PC-3 (cell line): ENCODE data around the gene KRTAP10-4. TPM values are rescaled to one million over a fixed set of nuclear protein-coding genes. Genes with fewer than 3 reads are reported as not detected.

Experiments used
- ATAC-seq: fragments of 200-7000 bp; cut with Tn5 transposase; 2 replicates; pipeline ENCODE4 v1.9.1; 2020; ENCODE audit warnings: mild to moderate bottlenecking, moderate library complexity
- BruUV-seq: library from RNA; stranded (reverse); fragments of 400-500 nt; replicated peaks from 2 replicates; lab custom pipeline; 2021; lab: Mats Ljungman, UMichigan
- CTCF ChIA-PET: fragments of 300-600 bp; sonication (Branson Sonifier 250); formaldehyde crosslinking; loops from one replicate; lab custom pipeline; 2022; ENCODE audit warnings: antibody characterized with exemption; lab: Charles Lee
- POLR2A ChIA-PET: fragments of 300-600 bp; sonication (Branson Sonifier 250); formaldehyde crosslinking; loops from one replicate; lab custom pipeline; 2022; ENCODE audit warnings: antibody characterized with exemption; ENCODE audit not compliant: unreplicated experiment; lab: Charles Lee
- DNase-seq: peaks from one replicate; pipeline ENCODE4 v3.0.0-alpha.2; 2015
- H2AFZ ChIP-seq: fragments of 300-600 bp; sonication (generic); 2 replicates; pipeline ENCODE4 v1.6.0; 2016; ENCODE audit warnings: antibody characterized with exemption, low read length
- H3F3A ChIP-seq: fragments of 300-600 bp; sonication (generic); one replicate; pipeline ENCODE4 v1.6.0; 2017; ENCODE audit warnings: antibody characterized with exemption, low read length, control low read depth, mild to moderate bottlenecking; ENCODE audit not compliant: unreplicated experiment
- H3K27ac ChIP-seq: fragments of 300-600 bp; sonication (generic); 2 replicates; pipeline ENCODE4 v1.5.1; 2016; ENCODE audit warnings: mild to moderate bottlenecking, low read length
- H3K27me3 ChIP-seq: fragments of 300-600 bp; sonication (generic); 2 replicates; pipeline ENCODE4 v1.6.1; 2016; ENCODE audit warnings: low read length, mixed read lengths
- H3K36me3 ChIP-seq: fragments of 300-600 bp; sonication (generic); 2 replicates; pipeline ENCODE4 v1.6.1; 2016; ENCODE audit warnings: low read depth, mixed run types, low read length, mixed read lengths
- H3K4me1 ChIP-seq: fragments of 300-600 bp; sonication (generic); 2 replicates; pipeline ENCODE4 v1.5.1; 2016; ENCODE audit warnings: low read length; ENCODE audit not compliant: insufficient read depth
- H3K4me2 ChIP-seq: fragments of 300-600 bp; sonication (generic); 2 replicates; pipeline ENCODE4 v1.6.0; 2016; ENCODE audit warnings: low read length
- H3K4me3 ChIP-seq: fragments of 300-600 bp; sonication (generic); 2 replicates; pipeline ENCODE4 v1.5.1; 2016; ENCODE audit warnings: mild to moderate bottlenecking, low read length, mixed read lengths
- H3K79me2 ChIP-seq: fragments of 300-600 bp; sonication (generic); 2 replicates; pipeline ENCODE4 v1.6.1; 2017; ENCODE audit warnings: low read length, mixed read lengths
- H3K9ac ChIP-seq: fragments of 300-600 bp; sonication (generic); 2 replicates; pipeline ENCODE4 v1.6.0; 2016; ENCODE audit warnings: mild to moderate bottlenecking, low read length
- H3K9me2 ChIP-seq: fragments of 300-600 bp; sonication (generic); replicated peaks from 2 replicates; pipeline ENCODE4 v1.6.1; 2016; ENCODE audit warnings: mixed run types, low read length, mixed read lengths
- H3K9me3 ChIP-seq: fragments of 300-600 bp; sonication (generic); 2 replicates; pipeline ENCODE4 v1.6.1; 2016; ENCODE audit warnings: low read length, mixed read lengths
- H4K20me1 ChIP-seq: fragments of 300-600 bp; sonication (generic); 2 replicates; pipeline ENCODE4 v1.6.1; 2016; ENCODE audit warnings: low read length, mixed read lengths
- CTCF ChIP-seq: fragments of 300-600 bp; sonication (generic); conservative IDR thresholded peaks from 2 replicates; pipeline ENCODE4 v1.5.1; 2017; ENCODE audit warnings: antibody characterized with exemption, low read depth, mild to moderate bottlenecking, low read length
- EZH2 ChIP-seq: fragments of 300-600 bp; sonication (generic); IDR thresholded peaks from one replicate; pipeline ENCODE4 v1.6.1; 2017; ENCODE audit warnings: antibody characterized with exemption, mild to moderate bottlenecking, low read length; ENCODE audit not compliant: unreplicated experiment
- EZH2phosphoT487 ChIP-seq: fragments of 300-600 bp; sonication (generic); IDR thresholded peaks from 2 replicates; pipeline ENCODE4 v1.6.1; 2018; ENCODE audit warnings: mild to moderate bottlenecking, antibody characterized with exemption, low read length, borderline replicate concordance
- intact Hi-C: fragments of 100-400 bp; cut with micrococcal nuclease; formaldehyde crosslinking; loops from 2 replicates; pipeline ENCODE4 v1.9.0; 2023
- total RNA-seq: library from RNA; depleted of rRNA; stranded (reverse); fragments of >200 nt; gene quantifications from 2 replicates; pipeline ENCODE4 v1.2.3, GENCODE V29; 2014

KRTAP10-4 gene
- total RNA-seq, 1 experiment from 2014 or later: not detected

- no peaks in the 10 kb centered on the region for H3K9me2 ChIP-seq
- H3K9me3 ChIP-seq: peaks cover 5% of the 10 kb centered on the region; the same call in 1 of the 2 replicates
- DNase-seq (peak; percentile 14), ATAC-seq (peak; percentile 27)
- no peak overlapping the region for H3K4me2 ChIP-seq
- CTCF ChIA-PET: interaction anchor here (0.7 to 1.5 kb wide), 2 partner anchors 10 to 168 kb away, joined by 3 to 4 read pairs; no protein-coding TSS in a partner anchor
- POLR2A ChIA-PET: no interaction called here
- H3K4me3 ChIP-seq: no peak overlapping the region
- H3K36me3 ChIP-seq: no peaks in the 10 kb centered on the region
- peaks cover 6% of the 10 kb centered on the region for H3K4me1 ChIP-seq
- TF ChIP-seq CTCF: no peak
- no TSS peak for BruUV-seq
- H3K27ac ChIP-seq: no peak overlapping the region
- intact Hi-C loops: no loop called here
- H3K27me3 ChIP-seq: no peaks in the 10 kb centered on the region
- H4K20me1 ChIP-seq: no peaks in the 10 kb centered on the region
- H3K9ac ChIP-seq: no peak overlapping the region
- H3K79me2 ChIP-seq: no peaks in the 10 kb centered on the region
- no peak overlapping the region for H2AFZ ChIP-seq
- H3F3A ChIP-seq: no peaks in the 10 kb centered on the region
Observed at GRCh38 chr21:44574457-44575306, 1.2 kb downstream of the KRTAP10-4 start.

GRCh38 chr21:44575307-44576024 lies 1.9 kb downstream of the KRTAP10-4 start:
- Histone ChIP-seq H3K9me2 (no peaks in the 10 kb centered on the region), H3K36me3 (no peaks in the 10 kb centered on the region), H3K27me3 (no peaks in the 10 kb centered on the region), H2AFZ (no peak overlapping the region), H3K9ac (no peak overlapping the region), H3K9me3 (peaks cover 5% of the 10 kb centered on the region; the same call in 1 of the 2 replicates), H3K27ac (no peak overlapping the region), H3K4me3 (no peak overlapping the region), H3K4me2 (no peak overlapping the region), H3F3A (no peaks in the 10 kb centered on the region), H3K79me2 (no peaks in the 10 kb centered on the region), H3K4me1 (peaks cover 13% of the 10 kb centered on the region), H4K20me1 (no peaks in the 10 kb centered on the region)
- no peak for ATAC-seq
- BruUV-seq: no TSS peak
- CTCF ChIA-PET: interaction anchor here (1.5 kb wide), 1 partner anchor 167 kb away, joined by 4 read pairs; no protein-coding TSS in a partner anchor
- no peak for TF ChIP-seq CTCF
- POLR2A ChIA-PET: no interaction called here
- intact Hi-C loops: no loop called here
- no peak for DNase-seq

- DNase-seq: no peak
- Histone ChIP-seq H4K20me1 (no peaks in the 10 kb centered on the region), H3K4me2 (no peak overlapping the region), H2AFZ (no peak overlapping the region), H3F3A (no peaks in the 10 kb centered on the region), H3K4me3 (no peak overlapping the region), H3K9me2 (no peaks in the 10 kb centered on the region), H3K36me3 (no peaks in the 10 kb centered on the region), H3K79me2 (no peaks in the 10 kb centered on the region), H3K27me3 (no peaks in the 10 kb centered on the region), H3K27ac (no peak overlapping the region), H3K4me1 (peaks cover 13% of the 10 kb centered on the region), H3K9me3 (peaks cover 2% of the 10 kb centered on the region; the same call in 1 of the 2 replicates), H3K9ac (no peak overlapping the region)
- no TSS peak for BruUV-seq
- ChIA-PET POLR2A (no interaction called here), CTCF (no interaction called here)
- TF ChIP-seq CTCF: no peak
- TF ChIP-seq EZH2: no peak
- TF ChIP-seq EZH2phosphoT487: no peak
- intact Hi-C loops: no loop called here
- ATAC-seq: no peak
Observed at GRCh38 chr21:44576025-44576420, 2.5 kb downstream of the KRTAP10-4 start.
